NCI-H2107 treated with DMSO at 0.1 percent for 48 hours (cell line): ENCODE measurements around the gene CISD2.
"Not testable (repeated sequence)": the region's sequence is repeated elsewhere in the genome, so short reads cannot be mapped to it uniquely, and the experiment has no call there.

ENCODE experiments used
- DNase-seq: peaks from one replicate; lab custom pipeline; 2025; ENCODE audit not compliant: unreplicated experiment; lab: John Stamatoyannopoulos, UW

Gene CISD2

GRCh38 chr4:102901804-102902203 lies 33.0 kb downstream of the CISD2 start:
- no peak for DNase-seq

GRCh38 chr4:102918859-102919258 lies 50.1 kb downstream of the CISD2 start:
- DNase-seq = no peak

- DNase-seq = not testable (repeated sequence)
Measured at GRCh38 chr4:102919697-102920096, 50.9 kb downstream of the CISD2 start.

- no peak for DNase-seq
Measured at GRCh38 chr4:102935716-102936115, 66.9 kb downstream of the CISD2 start.

- not testable (repeated sequence) for DNase-seq
Measured at GRCh38 chr4:102938063-102938462, 69.3 kb downstream of the CISD2 start.
